Neuronal stem cell (in vitro differentiated cells): Measurements from ENCODE around the gene MICU1.
"Not testable (repeated sequence)": the region's sequence is repeated elsewhere in the genome, so short reads cannot be mapped to it uniquely, and the experiment has no call there.

Experiments
- DNase-seq: peaks from one replicate; pipeline ENCODE4 v3.0.0-alpha.2; 2013; ENCODE audit warnings: low spot score
- H2AFZ ChIP-seq: one replicate; pipeline ENCODE4 v1.6.1; 2013; ENCODE audit warnings: mild to moderate bottlenecking, low read length, inconsistent platforms
- H2AK5ac ChIP-seq: 2 replicates; pipeline ENCODE4 v1.6.1; 2013; ENCODE audit warnings: low read depth, mild to moderate bottlenecking, inconsistent platforms, low read length, moderate library complexity, mixed read lengths
- H2BK120ac ChIP-seq: 2 replicates; pipeline ENCODE4 v1.6.1; 2013; ENCODE audit warnings: low read depth, mild to moderate bottlenecking, inconsistent platforms, low read length, moderate library complexity, mixed read lengths
- H2BK12ac ChIP-seq: one replicate; pipeline ENCODE4 v1.6.1; 2013; ENCODE audit warnings: low read length, inconsistent platforms
- H2BK15ac ChIP-seq: 2 replicates; pipeline ENCODE4 v1.6.1; 2013; ENCODE audit warnings: mild to moderate bottlenecking, low read length, inconsistent platforms, mixed read lengths
- H2BK5ac ChIP-seq: one replicate; pipeline ENCODE4 v1.6.1; 2013; ENCODE audit warnings: inconsistent platforms, mild to moderate bottlenecking, low read length, moderate library complexity
- H3K14ac ChIP-seq: one replicate; pipeline ENCODE4 v1.6.1; 2013; ENCODE audit warnings: low read length, inconsistent platforms
- H3K18ac ChIP-seq: 2 replicates; pipeline ENCODE4 v1.6.1; 2013; ENCODE audit warnings: low read length, inconsistent platforms
- H3K23ac ChIP-seq: 2 replicates; pipeline ENCODE4 v1.6.1; 2013; ENCODE audit warnings: low read depth, mild to moderate bottlenecking, mixed read lengths, low read length, inconsistent platforms; ENCODE audit not compliant: poor library complexity
- H3K27ac ChIP-seq: replicated peaks from 3 replicates; pipeline ENCODE4 v1.5.1; 2013; ENCODE audit warnings: low read length, inconsistent platforms
- H3K27me3 ChIP-seq, 3 experiments: 2 replicates each; pipeline ENCODE4 v1.6.1; 2013; ENCODE audit warnings: low read length in 3 of 3, mild to moderate bottlenecking in 2 of 3, inconsistent platforms in 1 of 3, low read depth in 1 of 3, mixed read lengths in 1 of 3, moderate library complexity in 1 of 3; ENCODE audit not compliant: control insufficient read depth in 3 of 3, insufficient read depth in 3 of 3
- H3K36me3 ChIP-seq, 2 donors: replicated peaks in 1 of 2; 2 replicates each; pipeline ENCODE4 v1.6.1; 2013; ENCODE audit warnings: low read length in 2 of 2; ENCODE audit not compliant: control insufficient read depth in 2 of 2, insufficient read depth in 2 of 2
- H3K4ac ChIP-seq: 2 replicates; pipeline ENCODE4 v1.6.1; 2013; ENCODE audit warnings: inconsistent platforms, mild to moderate bottlenecking, low read length, moderate library complexity
- H3K4me1 ChIP-seq, 2 donors: 1 replicate in 1 of 2; 2 replicates in 1 of 2; pipeline ENCODE4 v1.6.1; 2013; ENCODE audit warnings: low read length in 2 of 2, low read depth in 1 of 2; ENCODE audit not compliant: control insufficient read depth in 2 of 2, insufficient read depth in 1 of 2
- H3K4me2 ChIP-seq: one replicate; pipeline ENCODE4 v1.6.1; 2013; ENCODE audit warnings: mild to moderate bottlenecking, low read length, inconsistent platforms; ENCODE audit not compliant: insufficient read depth, poor library complexity, severe bottlenecking
- H3K4me3 ChIP-seq, 2 donors: 2 replicates each; pipeline ENCODE4 v1.5.1; 2013; ENCODE audit warnings: low read length in 2 of 2, mild to moderate bottlenecking in 2 of 2, inconsistent platforms in 1 of 2, moderate library complexity in 1 of 2
- H3K79me1 ChIP-seq: one replicate; pipeline ENCODE4 v1.6.1; 2013; ENCODE audit warnings: low read depth, mild to moderate bottlenecking, inconsistent platforms, low read length, moderate library complexity
- H3K9ac ChIP-seq: one replicate; pipeline ENCODE4 v1.6.1; 2013; ENCODE audit warnings: mild to moderate bottlenecking, low read depth, low read length, inconsistent platforms; ENCODE audit not compliant: poor library complexity
- H3K9me3 ChIP-seq, 2 donors: replicated peaks in 1 of 2; 2 replicates each; pipeline versions ENCODE3 to v1.6.1; 2013; ENCODE audit warnings: low read length in 2 of 2, mild to moderate bottlenecking in 2 of 2, inconsistent platforms in 1 of 2, low read depth in 1 of 2, mixed read lengths in 1 of 2, moderate library complexity in 1 of 2; ENCODE audit not compliant: control insufficient read depth in 2 of 2, insufficient read depth in 1 of 2
- H4K8ac ChIP-seq: one replicate; pipeline ENCODE4 v1.6.1; 2013; ENCODE audit warnings: low read depth, mild to moderate bottlenecking, inconsistent platforms, low read length, moderate library complexity
- H4K91ac ChIP-seq: one replicate; pipeline ENCODE4 v1.6.1; 2013; ENCODE audit warnings: low read length, low read depth, mild to moderate bottlenecking, inconsistent platforms; ENCODE audit not compliant: poor library complexity
- WGBS, 2 donors: extraction: QIAGEN DNeasy Blood & Tissue Kit; methylation state at CpG; one replicate each; pipeline ENCODE4 v1.1.7; 2013; ENCODE audit warnings: missing lambda C conversion rate in 2 of 2, mixed read lengths in 1 of 2; ENCODE audit not compliant: insufficient read length in 2 of 2, insufficient replicate concordance in 1 of 2; ENCODE audit errors: extremely low coverage in 2 of 2; 5-methylcytosine and 5-hydroxymethylcytosine counted together

MICU1 gene

DNA sequence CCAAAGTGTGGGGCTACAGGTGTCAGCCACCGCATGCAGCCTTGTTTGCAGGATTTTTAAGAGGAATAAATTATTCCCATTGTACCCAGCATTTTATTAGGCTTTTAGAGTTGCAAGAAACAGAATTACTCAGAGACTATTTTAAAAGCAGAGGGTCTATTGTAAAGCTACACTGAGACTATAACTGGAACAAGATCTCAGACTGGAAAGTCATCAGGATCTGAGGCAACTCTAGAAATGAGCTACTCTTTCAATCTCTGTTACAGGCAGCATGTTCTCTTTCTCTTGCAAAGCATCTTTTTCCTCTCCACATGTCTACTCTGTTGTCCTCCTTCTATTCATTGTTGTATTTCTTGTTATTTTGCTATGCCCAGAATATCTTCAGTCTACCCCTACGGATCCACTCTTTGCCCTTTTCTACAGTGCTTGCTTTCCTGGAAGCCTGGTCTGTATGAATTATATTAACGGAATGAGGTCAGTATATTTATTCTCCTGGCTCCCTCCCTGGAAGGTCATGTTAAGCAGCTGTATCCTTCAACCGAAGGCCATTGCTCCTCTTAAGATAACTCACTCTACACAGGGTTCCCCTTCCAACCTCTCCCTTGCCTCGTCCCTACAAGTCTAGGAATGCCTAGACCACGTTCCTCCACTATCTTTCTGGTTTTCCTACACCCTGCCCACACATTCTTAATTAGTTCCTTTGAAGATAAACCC, 27.7 kb upstream of the MICU1 start:
- Histone ChIP-seq H3K4ac (no peak overlapping the region), H3K18ac (no peak overlapping the region), H3K9me3 (no peaks in the 10 kb centered on the region), H3K27me3 (peaks cover 0 to 4% (median 0%) of the 10 kb centered on the region in 3 experiments), H2BK12ac (no peak overlapping the region), H2BK5ac (no peak overlapping the region), H3K4me2 (no peak overlapping the region), H3K27ac (no peak overlapping the region), H3K36me3 (no peaks in the 10 kb centered on the region), H4K91ac (no peak overlapping the region), H4K8ac (no peak overlapping the region), H3K4me3 (no peak overlapping the region), H2AFZ (no peak overlapping the region), H2BK15ac (no peak overlapping the region), H3K79me1 (no peaks in the 10 kb centered on the region), H2BK120ac (no peak overlapping the region), H3K9ac (no peak overlapping the region), H3K4me1 (no peaks in the 10 kb centered on the region), H2AK5ac (no peak overlapping the region), H3K14ac (no peak overlapping the region), H3K23ac (no peak overlapping the region)
- WGBS, 2 donors: no CpG with 5 or more reads among the region's 6 CpGs
- no peak for DNase-seq

DNA sequence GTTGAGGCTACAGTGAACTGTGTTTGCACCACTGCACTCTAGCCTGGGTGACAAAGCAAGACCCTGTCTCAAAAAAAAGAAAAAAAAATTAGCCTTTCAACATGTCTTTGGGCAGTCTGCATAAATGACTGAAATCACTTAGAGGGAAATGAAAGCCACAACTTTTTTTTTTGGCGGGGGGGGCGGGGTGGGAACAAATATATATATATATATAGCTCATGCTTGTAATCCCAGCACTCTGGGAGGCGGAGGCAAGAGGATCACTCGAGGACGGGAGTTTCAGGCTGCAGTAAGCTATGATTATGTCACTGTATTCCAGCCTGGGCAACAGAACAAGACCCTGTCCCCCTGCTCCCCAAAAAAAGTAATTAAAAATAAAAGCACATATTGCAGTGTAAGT, 23.4 kb upstream of the MICU1 start:
- Histone ChIP-seq H3K27me3 (peaks cover 0 to 4% (median 0%) of the 10 kb centered on the region in 3 experiments), H3K4me1 (no peaks in the 10 kb centered on the region), H3K27ac (no peak overlapping the region), H3K4ac (no peak overlapping the region), H3K18ac (no peak overlapping the region), H2BK15ac (no peak overlapping the region), H3K23ac (no peak overlapping the region), H4K8ac (no peak overlapping the region), H3K9me3 (no peaks in the 10 kb centered on the region), H2AK5ac (no peak overlapping the region), H3K36me3 (no peaks in the 10 kb centered on the region), H3K79me1 (no peaks in the 10 kb centered on the region), H3K9ac (no peak overlapping the region), H2AFZ (no peak overlapping the region), H2BK12ac (no peak overlapping the region), H2BK120ac (no peak overlapping the region), H3K4me2 (no peak overlapping the region), H3K14ac (no peak overlapping the region), H2BK5ac (no peak overlapping the region), H3K4me3 (no peak overlapping the region), H4K91ac (no peak overlapping the region)
- WGBS, 2 donors: no CpG with 5 or more reads among the region's 5 CpGs
- no peak for DNase-seq

DNA sequence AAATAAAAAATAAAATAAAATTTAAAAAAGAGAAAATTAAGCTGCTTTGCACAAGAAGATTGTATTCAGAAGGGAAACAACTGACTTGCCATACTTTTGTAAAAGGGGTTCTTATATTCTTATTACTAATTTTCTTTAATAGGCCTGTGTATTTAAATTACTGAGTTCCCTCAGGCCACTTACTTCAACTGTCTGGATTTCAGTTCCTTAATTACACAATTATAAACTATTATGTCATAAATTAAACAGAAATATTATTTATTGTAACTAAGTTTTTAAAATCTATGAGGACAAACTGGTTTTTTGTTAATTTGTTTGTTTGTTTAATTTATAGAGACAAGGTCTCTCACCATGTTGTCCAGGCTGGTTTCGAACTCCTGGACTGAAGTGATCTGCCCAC, 22.4 kb upstream of the MICU1 start:
- H2BK5ac ChIP-seq: no peak overlapping the region
- H4K91ac ChIP-seq: no peak overlapping the region
- no peak overlapping the region for H2AK5ac ChIP-seq
- H3K18ac ChIP-seq: no peak overlapping the region
- no peak overlapping the region for H2BK120ac ChIP-seq
- H3K4me1 ChIP-seq: no peaks in the 10 kb centered on the region
- H3K4ac ChIP-seq: no peak overlapping the region
- H3K27ac ChIP-seq: no peak overlapping the region
- no CpG with 5 or more reads among the region's 1 CpG for WGBS, 2 donors
- no peak overlapping the region for H2AFZ ChIP-seq
- no peak overlapping the region for H4K8ac ChIP-seq
- no peaks in the 10 kb centered on the region for H3K27me3 ChIP-seq
- no peak overlapping the region for H3K9ac ChIP-seq
- no peak overlapping the region for H3K14ac ChIP-seq
- no peak for DNase-seq
- no peaks in the 10 kb centered on the region for H3K9me3 ChIP-seq
- no peak overlapping the region for H2BK15ac ChIP-seq
- H3K4me2 ChIP-seq: no peak overlapping the region
- no peak overlapping the region for H2BK12ac ChIP-seq
- H3K36me3 ChIP-seq: no peaks in the 10 kb centered on the region
- H3K79me1 ChIP-seq: no peaks in the 10 kb centered on the region
- no peak overlapping the region for H3K23ac ChIP-seq
- no peak overlapping the region for H3K4me3 ChIP-seq

DNA sequence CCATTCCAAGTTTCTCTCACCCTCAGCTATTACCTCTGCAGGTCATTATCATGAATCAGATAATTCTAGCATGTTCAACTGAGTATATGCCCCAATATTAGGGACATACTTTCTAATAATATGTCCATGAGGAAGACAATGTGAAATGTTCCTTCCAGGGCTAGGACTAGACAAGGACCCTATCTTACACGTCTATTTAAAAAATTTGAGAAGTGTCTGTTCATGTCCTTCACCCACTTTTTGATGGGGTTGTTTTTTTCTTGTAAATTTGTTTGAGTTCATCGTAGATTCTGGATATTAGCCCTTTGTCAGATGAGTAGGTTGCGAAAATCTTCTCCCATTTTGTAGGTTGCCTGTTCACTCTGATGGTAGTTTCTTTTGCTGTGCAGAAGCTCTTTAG, 21.1 kb upstream of the MICU1 start:
- not testable (repeated sequence) for H3K4ac ChIP-seq, H3K4me2 ChIP-seq, H4K8ac ChIP-seq, H3K79me1 ChIP-seq, H3K23ac ChIP-seq, H2AFZ ChIP-seq, H2BK12ac ChIP-seq, H3K9ac ChIP-seq, H3K4me1 ChIP-seq, H2BK120ac ChIP-seq, H3K27ac ChIP-seq, H3K4me3 ChIP-seq, H3K18ac ChIP-seq, H4K91ac ChIP-seq, H3K27me3 ChIP-seq, H2AK5ac ChIP-seq, H3K9me3 ChIP-seq, H3K36me3 ChIP-seq, H3K14ac ChIP-seq, DNase-seq, H2BK5ac ChIP-seq, H2BK15ac ChIP-seq
- no CpG with 5 or more reads among the region's 3 CpGs for WGBS, 2 donors
